Type B pancreatic cell (in vitro differentiated cells): ENCODE results near the gene COL8A1. TPM values are rescaled to one million over a fixed set of nuclear protein-coding genes. Genes with fewer than 3 reads are reported as not detected.
"Not testable (repeated sequence)": the region's sequence is repeated elsewhere in the genome, so short reads cannot be mapped to it uniquely, and the experiment has no call there.

ENCODE experiments used
- DNase-seq: peaks from one replicate; pipeline ENCODE4 v3.0.0; 2021; ENCODE audit warnings: mixed read lengths; ENCODE audit not compliant: unreplicated experiment; ENCODE audit errors: extremely low spot score
- H3K27ac Mint-ChIP-seq: 2 replicates; pipeline ENCODE4 v1.8.0; 2021; ENCODE audit warnings: mild to moderate bottlenecking, mixed read lengths
- H3K27me3 Mint-ChIP-seq: 2 replicates; pipeline ENCODE4 v1.8.0; 2021; ENCODE audit warnings: mixed read lengths
- H3K36me3 Mint-ChIP-seq: 2 replicates; pipeline ENCODE4 v1.8.0; 2021; ENCODE audit warnings: mixed read lengths
- H3K4me1 Mint-ChIP-seq: one replicate; pipeline ENCODE4 v1.8.0; 2021; ENCODE audit warnings: mixed read lengths; ENCODE audit not compliant: unreplicated experiment
- H3K4me3 Mint-ChIP-seq: 2 replicates; pipeline ENCODE4 v1.8.0; 2021; ENCODE audit warnings: mild to moderate bottlenecking, mixed read lengths
- H3K9me3 Mint-ChIP-seq: 2 replicates; pipeline ENCODE4 v1.8.0; 2021; ENCODE audit warnings: mixed read lengths
- CTCF ChIP-seq: fragments of 200-600 bp; sonication (generic); conservative IDR thresholded peaks from 2 replicates; pipeline ENCODE4 v1.5.0; 2021; ENCODE audit warnings: antibody characterized with exemption, mild to moderate bottlenecking
- total RNA-seq: library from RNA; stranded (reverse); gene quantifications from 2 replicates; pipeline ENCODE4 v1.2.1, GENCODE V29; 2021; ENCODE audit warnings: low replicate concordance

Gene COL8A1
- total RNA-seq, 1 donor from 2014 or later: 2.6 TPM

GRCh38 chr3:99720985-99721632, 82.7 kb downstream of the COL8A1 start:
- H3K4me1 Mint-ChIP-seq: peaks cover 18% of the 10 kb centered on the region
- no peak for TF ChIP-seq CTCF

GRCh38 chr3:99721633-99722007, 83.2 kb downstream of the COL8A1 start:
- no peaks in the 10 kb centered on the region for H3K36me3 Mint-ChIP-seq
- no peak for DNase-seq
- TF ChIP-seq CTCF: no peak
- H3K9me3 Mint-ChIP-seq: no peaks in the 10 kb centered on the region
- peaks cover 15% of the 10 kb centered on the region for H3K4me1 Mint-ChIP-seq
- H3K4me3 Mint-ChIP-seq: no peak overlapping the region
- H3K27me3 Mint-ChIP-seq: peaks cover 18% of the 10 kb centered on the region
- H3K27ac Mint-ChIP-seq: no peak overlapping the region

More at GRCh38 chr3:99720985-99721632, 82.7 kb downstream of the COL8A1 start:
- Mint-ChIP-seq H3K36me3 (no peaks in the 10 kb centered on the region), H3K27ac (no peak overlapping the region), H3K9me3 (no peaks in the 10 kb centered on the region), H3K27me3 (peaks cover 18% of the 10 kb centered on the region), H3K4me3 (no peak overlapping the region)
- DNase-seq: no peak

GRCh38 chr3:99724276-99724675, 85.9 kb downstream of the COL8A1 start:
- H3K36me3 Mint-ChIP-seq: no peaks in the 10 kb centered on the region
- no peaks in the 10 kb centered on the region for H3K9me3 Mint-ChIP-seq
- no peak overlapping the region for H3K4me3 Mint-ChIP-seq
- no peak overlapping the region for H3K27ac Mint-ChIP-seq
- peaks cover 14% of the 10 kb centered on the region for H3K4me1 Mint-ChIP-seq
- H3K27me3 Mint-ChIP-seq: peaks cover 14% of the 10 kb centered on the region
- TF ChIP-seq CTCF: no peak
- no peak for DNase-seq

- no peak for TF ChIP-seq CTCF
- H3K9me3 Mint-ChIP-seq: no peaks in the 10 kb centered on the region
- H3K27me3 Mint-ChIP-seq: peaks cover 3% of the 10 kb centered on the region
- DNase-seq: no peak
- H3K27ac Mint-ChIP-seq: no peak overlapping the region
- no peak overlapping the region for H3K4me3 Mint-ChIP-seq
- H3K4me1 Mint-ChIP-seq: no peaks in the 10 kb centered on the region
- H3K36me3 Mint-ChIP-seq: no peaks in the 10 kb centered on the region
Measured at GRCh38 chr3:99730870-99731269, 92.5 kb downstream of the COL8A1 start.

GRCh38 chr3:99731499-99731898, 93.1 kb downstream of the COL8A1 start:
- H3K4me1 Mint-ChIP-seq: no peaks in the 10 kb centered on the region
- no peaks in the 10 kb centered on the region for H3K9me3 Mint-ChIP-seq
- TF ChIP-seq CTCF: no peak
- H3K36me3 Mint-ChIP-seq: no peaks in the 10 kb centered on the region
- H3K27me3 Mint-ChIP-seq: peaks cover 3% of the 10 kb centered on the region
- H3K4me3 Mint-ChIP-seq: no peak overlapping the region
- no peak overlapping the region for H3K27ac Mint-ChIP-seq
- no peak for DNase-seq

- H3K36me3 Mint-ChIP-seq, H3K4me3 Mint-ChIP-seq, H3K27me3 Mint-ChIP-seq, H3K9me3 Mint-ChIP-seq, DNase-seq, H3K4me1 Mint-ChIP-seq, H3K27ac Mint-ChIP-seq: not testable (repeated sequence)
Measured at GRCh38 chr3:99740371-99740770, 102.0 kb downstream of the COL8A1 start.
